Activated naive CD4-positive, alpha-beta T cell treated with anti-CD3 and anti-CD28 coated beads, Interleukin-2, amount 50 U/mL, for 16 hours (primary cell): ENCODE data around the gene TRIM44.
"Not testable (repeated sequence)": the region's sequence is repeated elsewhere in the genome, so short reads cannot be mapped to it uniquely, and the experiment has no call there.

Source experiments
- DNase-seq: peaks from one replicate; pipeline ENCODE4 v3.0.0-alpha.2; 2020

TRIM44 gene

DNA sequence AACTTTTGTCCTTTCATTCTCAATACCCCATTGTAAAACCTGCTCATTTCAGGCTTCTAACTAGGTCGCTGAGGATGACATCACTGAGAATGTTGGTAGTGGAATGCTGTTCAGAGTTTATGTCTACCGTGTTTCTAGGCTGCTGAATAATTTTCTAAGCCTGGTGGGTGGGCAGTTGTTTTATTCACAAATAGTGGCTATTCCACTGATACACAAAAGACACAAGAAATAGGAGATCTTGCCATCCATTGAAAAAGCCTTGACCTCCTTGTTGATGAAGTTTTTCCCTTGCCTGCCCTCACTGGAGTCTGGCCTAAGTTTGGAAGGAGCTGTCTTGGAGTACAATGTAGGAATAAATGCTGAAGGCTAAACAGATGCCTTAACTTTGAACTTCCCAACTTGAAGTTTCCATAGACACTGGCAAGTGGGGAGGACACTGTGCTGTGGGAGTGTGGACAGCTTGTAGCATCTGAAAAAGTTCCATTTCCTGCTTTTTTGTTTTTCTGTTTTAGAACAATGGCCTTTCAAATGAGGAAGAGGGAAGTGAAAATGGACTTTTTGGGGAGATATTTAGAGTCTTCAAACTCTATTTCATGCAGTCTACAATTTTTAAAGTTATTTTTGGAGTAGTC is 59.2 kb downstream of the TRIM44 start:
- no peak for DNase-seq

DNA sequence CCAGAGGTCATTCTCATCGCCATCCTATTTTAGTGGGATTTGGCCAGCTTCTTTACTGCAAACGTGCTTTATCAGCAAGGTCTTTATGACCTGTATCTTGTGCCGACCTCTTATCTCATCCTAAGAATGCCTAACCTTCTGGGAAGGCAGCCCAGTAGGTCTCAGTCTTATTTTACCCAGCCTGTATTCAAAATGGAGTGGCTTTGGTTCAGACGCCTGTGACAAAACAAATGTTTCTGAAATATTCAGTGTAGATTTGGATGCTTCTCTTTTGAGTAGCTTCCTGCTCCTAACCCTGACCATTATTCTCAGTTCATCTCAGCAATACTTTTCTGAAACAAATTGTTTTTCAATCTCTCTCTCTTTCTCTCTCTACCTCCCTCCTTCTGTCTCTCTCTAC is 60.1 kb downstream of the TRIM44 start:
- DNase-seq, result no peak

DNA sequence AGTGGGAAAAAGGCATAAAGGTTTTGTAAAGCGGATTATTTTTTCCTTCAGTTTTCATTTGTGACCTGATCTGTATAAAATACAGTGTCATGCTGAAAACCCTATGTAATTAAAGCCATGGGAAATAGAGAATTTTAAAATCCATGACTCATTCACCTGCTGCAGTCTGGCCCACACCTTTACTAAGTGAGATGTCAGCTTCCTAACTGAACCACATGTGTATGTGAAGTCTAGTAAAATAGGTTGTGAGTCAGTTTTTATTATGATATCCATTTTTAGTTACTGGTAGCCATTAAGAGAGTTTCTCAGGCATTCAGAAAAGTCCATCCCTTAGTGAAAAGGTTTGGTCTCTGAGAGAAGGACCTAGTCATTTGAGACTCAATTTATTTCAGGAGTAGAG is 60.9 kb downstream of the TRIM44 start:
- no peak for DNase-seq

DNA sequence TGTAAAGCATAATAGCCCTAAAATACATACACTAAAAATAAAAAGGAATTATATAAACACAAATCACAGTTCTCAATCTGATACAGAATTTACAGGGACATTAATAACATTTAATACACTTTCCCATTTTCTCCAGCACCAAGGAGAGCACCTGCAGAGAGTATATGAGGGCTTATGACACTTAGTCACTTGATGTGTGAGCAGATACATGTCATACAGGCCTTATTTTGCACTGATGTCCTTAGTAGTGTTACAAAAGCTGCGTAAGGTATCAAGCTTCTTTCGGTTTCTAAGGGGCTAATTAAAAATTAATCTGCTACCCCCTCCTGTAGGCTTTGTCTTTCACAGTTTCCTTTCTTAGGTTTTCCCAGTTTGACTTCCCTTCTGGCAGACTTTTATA is 61.3 kb downstream of the TRIM44 start:
- no peak for DNase-seq

DNA sequence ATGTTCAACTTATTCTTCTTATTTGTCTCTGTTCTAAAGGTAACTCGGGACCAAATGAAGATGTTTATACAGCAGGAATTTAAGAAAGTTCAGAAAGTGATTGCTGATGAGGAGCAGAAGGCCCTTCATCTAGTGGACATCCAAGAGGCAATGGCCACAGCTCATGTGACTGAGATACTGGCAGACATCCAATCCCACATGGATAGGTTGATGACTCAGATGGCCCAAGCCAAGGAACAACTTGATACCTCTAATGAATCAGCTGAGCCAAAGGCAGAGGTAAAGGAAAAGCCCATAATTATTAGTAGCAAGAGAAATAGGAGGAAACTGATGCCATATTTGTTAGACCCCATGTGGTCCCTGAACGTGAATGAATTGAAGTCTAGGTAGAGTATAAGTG is 63.3 kb downstream of the TRIM44 start:
- no peak for DNase-seq

DNA sequence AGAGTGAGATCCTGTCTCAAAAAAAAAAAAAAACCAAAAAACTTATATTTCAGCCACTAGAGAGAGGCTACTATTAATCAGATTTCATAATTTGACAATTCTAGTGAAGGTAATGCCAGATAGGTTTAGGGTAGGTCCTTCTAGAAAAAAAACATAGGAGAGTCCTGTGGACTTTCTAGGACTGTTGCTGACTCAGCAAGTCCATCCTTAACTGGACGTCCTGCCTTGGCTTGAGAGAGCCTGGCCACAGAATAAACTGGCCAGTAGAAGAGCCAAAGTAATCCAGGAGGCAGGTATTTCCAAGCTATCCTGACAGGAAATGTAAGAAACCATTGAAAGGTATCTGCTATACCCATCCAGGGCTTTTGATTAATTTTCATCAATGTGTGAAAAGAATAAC is 64.6 kb downstream of the TRIM44 start:
- DNase-seq, result no peak

DNA sequence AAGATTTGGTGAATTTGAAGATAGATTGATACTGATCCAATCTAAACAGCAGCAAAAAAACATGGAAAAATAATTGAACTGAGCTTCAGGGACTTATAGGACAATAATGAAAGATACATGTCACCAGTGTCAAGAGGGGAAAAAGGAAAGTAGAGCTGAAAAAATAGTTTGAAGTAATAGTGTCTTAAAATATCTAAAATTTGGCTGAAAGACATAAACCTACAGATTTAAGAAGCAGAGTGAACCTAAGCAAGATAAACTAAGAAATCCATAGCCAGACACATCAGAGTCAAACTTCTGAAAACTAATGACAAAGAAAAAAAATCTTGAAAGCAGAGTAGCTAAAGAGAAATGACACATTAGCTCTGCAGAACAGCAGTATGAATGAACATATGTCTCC is 67.7 kb downstream of the TRIM44 start:
- DNase-seq, result no peak

DNA sequence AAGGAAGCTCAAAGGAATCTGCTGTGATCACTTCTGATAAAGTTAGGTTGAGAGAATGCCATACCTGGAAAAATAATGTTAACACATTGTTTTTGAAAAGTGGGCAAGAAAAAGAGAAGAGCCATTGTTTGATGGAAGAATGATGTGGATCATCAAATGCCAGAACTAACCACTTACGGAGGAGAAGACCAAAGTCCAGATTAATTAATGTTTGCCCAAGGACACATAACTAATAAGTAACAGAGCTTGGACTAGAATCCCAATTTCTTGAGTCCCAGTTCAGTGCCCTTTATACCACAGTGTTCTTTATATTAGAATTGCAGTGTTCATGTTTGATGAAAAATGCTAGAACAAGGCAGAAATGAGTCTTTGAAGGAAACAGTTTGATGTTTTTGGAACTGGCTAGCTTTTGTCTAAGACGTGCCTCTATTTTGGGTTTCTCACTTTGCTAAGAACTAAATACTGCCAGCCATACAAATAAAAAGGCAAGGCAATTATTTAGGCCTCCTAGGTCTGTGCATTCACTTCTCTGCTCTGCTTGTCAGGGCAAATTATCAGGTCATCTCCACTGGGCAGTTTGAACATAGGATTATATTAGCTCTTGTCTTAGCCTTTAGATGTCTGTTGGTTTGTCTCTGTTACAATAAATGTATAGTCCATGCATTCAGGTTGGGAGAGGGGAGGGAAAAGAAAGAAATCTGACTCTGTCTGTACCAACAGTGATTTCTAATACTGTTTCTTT is 72.3 kb downstream of the TRIM44 start:
- no peak for DNase-seq

DNA sequence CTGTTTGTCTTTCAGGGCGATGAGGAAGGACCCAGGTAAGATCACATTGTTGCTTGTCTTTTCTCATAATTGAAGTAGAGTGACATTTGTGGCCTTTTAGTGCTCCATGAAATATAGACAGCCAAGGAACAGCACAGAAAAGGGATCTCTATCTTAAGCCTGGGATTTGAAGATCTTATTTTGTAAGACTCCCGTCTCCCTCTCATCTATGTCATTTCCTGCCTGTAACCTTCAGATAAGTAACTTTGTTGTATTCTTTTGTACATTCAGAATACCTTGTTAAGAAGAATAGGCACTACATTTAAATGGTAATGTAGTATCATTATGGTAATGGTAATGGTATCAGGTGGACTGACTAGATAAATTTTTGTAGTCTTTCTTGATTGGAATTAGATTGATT is 72.8 kb downstream of the TRIM44 start:
- DNase-seq, result no peak

DNA sequence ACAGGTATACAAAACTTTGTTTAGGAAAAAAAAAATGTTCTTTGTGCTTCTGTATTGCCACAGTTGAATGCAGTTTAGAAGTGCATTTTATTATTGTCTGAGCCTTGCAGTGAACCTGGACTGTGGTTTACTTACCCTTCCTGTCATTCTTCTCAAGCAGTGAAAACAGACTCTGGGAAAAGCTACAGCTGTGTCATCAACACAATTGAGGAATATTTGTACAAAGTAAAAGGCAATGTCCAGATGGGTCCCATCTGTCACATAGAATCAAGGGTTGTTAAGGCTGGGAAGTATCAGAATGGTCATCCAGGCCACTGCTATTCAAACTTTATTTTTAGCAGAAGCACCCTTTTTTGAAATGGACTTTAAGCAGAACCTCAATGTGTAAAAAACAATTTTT is 73.3 kb downstream of the TRIM44 start:
- DNase-seq, result no peak

DNA sequence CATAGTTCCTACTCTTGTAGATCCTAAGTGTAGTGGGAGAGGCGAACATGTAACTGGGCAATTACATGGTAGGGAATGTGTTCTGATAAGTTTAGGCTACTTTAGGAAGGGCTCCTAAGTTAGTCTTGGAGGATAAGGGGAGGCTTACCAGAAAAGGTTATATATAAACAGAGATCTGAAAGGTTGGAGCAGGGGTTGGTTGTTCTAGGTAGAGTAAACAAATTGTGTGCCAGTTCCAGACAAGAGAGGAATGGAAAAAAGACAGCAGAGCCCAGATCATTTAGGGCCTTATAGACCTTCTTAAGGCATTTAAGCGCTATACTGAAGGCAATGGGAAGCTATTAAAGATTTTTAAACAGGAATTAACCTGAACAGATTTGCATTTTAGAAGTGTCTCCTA is 74.4 kb downstream of the TRIM44 start:
- DNase-seq, result no peak

DNA sequence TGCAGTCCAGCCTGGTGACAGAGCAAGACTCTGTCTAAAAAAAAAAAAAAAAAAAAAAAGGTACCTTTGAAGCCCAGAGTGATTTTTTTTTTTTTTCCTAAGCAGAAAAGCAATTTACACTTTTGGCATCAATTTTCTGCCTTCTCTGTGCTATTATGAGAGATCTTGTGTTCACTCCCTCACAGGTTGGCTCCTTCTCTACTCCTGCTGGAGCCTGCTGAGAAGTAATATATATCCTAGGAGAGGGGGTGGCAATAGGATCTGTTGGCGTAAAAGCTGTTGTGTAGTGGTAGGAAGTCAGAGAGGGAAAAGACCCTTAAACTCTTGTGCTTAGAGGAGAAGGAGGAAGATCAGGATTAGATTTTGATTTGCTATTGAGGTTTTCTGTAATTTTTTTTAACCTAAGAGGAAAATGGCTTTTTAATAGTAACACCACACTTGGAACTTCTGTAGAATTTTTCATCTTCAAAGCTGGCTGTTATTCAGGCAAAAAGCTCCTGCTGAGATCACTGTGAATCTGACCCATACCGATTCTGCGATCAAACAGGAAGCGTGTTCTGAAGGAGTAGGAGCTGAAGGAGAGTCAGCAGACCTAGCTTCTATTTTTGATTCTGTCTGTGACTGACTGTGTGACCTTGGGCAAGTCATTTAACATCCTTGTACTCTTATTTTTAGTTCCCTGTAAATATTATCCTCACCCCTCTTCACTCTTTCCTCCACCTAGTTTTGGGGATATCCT is 77.7 kb downstream of the TRIM44 start:
- DNase-seq, result no peak

DNA sequence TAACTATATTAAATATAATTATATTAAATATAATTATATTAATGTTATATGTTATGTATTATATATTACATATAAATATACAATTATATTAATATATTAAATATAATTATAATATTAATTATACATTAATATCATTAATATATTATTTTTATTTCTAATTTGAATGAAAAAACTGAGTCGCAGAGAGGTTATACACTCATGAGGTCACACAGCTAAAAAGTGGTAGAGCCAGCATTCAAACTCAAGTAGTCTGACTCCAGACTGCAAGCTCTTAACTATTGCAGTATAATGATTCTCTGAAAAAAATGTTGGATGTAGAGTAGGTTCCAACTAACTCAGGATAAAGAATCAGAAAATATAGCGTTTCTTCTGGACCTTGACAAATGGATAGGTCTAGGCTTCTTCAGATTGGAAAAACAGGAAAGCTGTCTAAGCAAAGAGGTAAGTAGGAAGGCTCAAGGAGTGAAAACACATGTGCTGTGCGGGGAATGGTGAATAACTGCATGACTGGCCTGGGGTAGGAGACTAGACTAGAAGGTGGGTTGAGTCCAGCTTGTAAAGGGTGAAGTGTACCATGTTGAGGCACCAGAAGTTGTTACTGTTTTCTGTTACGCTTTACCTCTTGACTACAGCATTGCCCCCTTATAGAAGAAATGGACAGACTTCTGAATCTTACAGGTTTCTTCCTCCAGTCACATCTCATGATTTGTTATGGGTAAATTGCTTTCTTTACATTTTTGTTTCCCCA is 80.3 kb downstream of the TRIM44 start:
- DNase-seq, result no peak

DNA sequence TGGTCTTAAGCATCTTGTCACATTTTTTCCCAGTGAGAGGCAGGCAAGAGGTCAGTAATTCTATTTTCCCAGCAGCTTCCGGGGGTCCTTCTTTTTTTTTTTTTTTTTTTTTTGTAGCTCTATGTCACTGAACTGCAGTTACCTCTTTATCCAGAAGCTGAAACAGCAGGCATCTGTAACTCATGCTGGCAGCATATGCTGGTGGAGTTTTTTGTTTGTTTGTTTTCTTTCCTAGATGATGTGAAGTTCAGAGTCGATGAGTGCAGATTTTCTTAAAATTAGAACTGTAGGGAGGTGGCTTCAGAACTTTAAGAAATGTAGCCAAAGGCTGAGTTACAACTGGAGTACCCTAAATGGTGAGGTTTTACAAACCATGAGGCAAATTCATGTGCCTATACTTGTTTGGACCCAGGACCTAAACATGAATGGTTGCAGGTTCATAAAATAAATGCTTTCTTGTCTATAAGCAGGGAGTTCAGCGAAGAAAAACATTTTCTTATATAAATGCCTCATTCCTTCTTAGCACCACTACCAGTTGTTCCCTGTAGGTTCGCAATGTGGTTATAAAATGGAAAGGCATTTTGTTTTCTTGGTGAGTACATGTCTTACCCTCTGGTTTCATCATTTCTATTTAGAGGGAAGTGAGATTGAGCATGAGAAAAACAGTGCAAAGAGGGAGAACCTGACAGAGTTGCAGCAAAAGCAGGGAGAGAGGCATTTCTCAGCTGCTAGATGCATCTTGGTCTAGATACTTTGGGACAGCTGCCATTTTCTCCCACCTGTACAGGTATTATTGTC is 84.0 kb downstream of the TRIM44 start:
- DNase-seq, result no peak

DNA sequence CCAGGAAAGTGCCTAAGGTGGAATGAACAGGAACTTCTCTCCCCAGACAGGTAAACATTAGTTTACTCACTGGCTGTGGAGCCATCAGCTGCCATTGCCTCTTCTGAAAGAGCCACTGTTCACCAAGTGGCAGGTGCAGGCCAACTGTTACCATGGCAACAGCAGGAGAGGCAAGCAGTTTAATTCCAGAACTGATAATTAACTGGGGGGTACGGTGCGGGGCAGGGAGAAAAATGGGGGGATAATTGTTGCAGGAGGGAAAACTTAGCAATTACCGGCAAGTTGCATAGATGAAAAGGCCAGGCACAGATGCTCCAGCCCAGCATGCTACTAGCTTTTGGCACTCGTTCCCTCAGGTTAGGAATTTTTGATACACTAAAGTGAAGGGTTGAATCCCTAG is 85.1 kb downstream of the TRIM44 start:
- no peak for DNase-seq

DNA sequence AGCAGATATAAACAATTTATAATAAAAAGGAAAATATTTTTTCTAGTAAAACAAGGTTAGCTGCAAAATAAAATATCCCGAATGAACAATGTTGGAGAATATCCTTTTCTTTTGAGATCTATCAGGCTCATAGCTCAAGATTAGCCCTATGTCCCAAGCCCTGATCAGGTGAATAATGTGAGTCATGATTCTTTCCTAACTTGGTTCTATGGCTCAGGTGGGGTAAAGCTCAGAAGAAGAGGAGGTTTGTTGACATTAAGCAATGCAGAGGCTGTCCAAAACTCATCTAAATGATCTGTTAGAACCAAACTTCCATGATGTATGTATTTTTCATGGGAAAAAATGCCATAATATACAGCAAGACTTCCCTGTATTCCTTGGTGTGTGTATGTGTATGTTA is 86.1 kb downstream of the TRIM44 start:
- DNase-seq, result no peak

DNA sequence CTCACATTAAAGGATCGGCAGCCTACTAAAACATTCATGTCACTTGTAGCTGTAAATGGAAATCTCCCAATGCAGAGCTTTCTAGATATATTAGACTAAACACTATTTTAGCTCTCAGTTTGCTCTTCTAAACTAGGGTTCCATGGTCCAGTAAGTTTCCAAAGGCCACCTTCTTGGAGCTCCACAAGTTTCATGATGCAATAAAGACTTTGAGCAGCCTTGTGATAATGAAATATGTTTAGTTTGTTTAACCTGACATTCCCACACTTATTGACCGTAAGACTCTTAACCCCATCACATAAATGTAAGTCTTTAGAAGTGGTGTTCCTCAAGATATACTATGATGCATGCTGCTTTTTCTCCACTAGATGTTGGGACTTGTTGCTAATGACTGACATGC is 87.7 kb downstream of the TRIM44 start:
- no peak for DNase-seq

DNA sequence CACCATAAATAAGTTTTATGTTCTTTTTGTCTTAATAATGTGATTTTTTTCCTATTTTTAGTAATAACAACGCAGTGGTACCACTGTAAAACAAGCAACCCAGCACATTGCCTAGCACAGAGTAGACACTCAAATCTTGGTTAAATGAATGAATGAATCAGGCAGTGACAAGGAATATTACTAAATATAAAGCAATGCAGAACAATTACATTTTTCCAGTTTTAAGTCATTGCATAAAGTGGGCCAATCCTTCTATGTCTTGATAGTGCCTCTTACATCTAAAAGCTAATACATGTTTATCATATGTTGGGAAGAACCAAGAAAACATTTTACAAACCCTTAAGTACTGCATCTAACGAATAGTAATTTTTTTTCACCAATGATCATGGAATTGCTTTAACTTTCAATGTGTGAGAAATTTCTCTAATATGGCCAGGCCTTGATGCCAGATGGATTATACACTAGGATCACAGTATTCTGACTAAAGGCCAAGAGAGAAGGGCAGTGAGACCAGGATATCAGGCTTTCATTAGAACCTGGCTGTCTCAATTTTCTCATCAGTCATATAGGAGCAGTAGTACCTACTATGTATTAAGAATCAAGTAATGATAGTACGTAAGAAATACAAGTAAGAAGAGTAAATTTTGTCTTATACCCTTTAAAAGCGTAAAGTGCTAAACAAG is 88.5 kb downstream of the TRIM44 start:
- no peak for DNase-seq

DNA sequence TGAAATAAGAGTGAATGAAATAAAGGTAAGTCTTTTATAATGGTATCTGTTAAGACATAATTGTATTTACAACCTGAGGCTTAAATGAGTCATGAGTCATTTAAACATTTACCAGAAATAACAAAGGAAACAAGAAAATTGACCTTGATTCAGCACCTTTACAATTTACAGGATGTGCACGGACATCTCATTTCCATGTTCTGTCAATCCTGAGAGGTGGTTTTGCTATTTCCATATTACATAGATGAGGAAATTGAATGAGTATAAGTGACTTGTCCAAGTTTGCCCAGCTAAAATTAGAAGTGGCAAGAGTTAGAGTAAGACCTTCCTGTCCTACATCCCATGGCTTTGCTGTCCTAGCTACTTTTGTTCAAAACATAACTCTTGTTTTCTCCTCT is 89.1 kb downstream of the TRIM44 start:
- DNase-seq, result no peak

DNA sequence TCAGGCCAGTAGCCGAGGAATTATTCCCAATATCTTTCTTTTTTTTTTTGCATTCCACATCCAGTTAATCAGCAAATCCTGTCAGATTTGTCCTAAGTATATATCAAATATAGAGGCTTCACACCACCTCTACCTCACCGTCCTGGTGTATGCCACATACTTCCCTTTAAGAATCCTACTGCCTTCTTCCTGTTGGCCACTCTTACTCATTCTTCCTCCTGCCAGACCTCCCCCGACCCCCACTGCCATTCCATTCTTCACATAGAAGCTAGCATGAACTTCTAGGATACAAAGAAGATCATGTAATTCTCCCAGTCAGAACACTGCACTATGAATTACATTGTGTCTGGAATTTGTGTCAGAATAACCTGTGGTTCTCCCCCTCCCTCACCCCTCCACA is 89.5 kb downstream of the TRIM44 start:
- no peak for DNase-seq

DNA sequence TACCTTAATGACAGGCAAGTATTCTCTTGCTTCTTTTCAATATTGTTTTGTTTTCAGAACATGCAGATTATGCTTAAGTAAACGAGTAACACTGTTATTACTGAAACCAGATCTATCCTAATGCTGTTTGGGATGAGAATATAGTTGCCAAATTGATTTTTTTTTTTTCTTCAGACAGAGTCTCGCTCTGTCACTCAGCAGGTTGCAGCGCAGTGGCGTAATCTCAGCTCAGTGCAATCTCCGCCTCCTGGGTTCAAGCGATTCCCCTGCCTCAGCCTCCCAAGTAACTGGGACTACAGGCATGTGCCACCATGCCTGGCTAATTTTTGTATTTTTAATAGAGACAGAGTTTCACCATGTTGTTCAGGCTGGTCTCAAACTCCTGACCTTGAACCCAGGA is 91.0 kb downstream of the TRIM44 start:
- not testable (repeated sequence) for DNase-seq

DNA sequence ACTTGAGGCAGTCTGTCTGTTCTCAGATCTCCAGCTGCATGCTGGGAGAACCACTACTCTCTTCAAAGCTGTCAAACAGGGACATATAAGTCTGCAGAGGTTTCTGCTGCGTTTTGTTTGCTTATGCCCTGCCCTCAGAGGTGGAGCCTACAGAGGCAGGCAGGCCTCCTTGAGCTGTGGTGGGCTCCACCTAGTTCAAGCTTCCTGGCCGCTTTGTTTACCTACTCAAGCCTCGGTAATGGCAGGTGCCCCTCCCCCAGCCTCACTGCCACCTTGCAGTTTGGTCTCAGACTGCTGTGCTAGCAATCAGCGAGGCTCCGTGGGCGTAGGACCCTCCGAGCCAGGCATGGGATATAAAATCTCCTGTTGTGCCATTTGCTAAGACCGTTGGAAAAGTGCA is 97.4 kb downstream of the TRIM44 start:
- DNase-seq, result not testable (repeated sequence)
